KOPT-K1 (cell line): ENCODE results near the gene ATP6V0D1.

Source experiments
- H3K27ac ChIP-seq: fragments of 200-600 bp; sonication (generic); 2 replicates; pipeline ENCODE4 v1.5.1; 2016; ENCODE audit warnings: antibody characterized with exemption, mild to moderate bottlenecking, low read depth, low read length; ENCODE audit not compliant: poor library complexity, severe bottlenecking
- H3K36me3 ChIP-seq: fragments of 200-600 bp; sonication (generic); 2 replicates; pipeline ENCODE4 v1.5.1; 2017; ENCODE audit warnings: antibody characterized with exemption, mild to moderate bottlenecking, low read length, moderate library complexity; ENCODE audit not compliant: insufficient read depth
- H3K9me3 ChIP-seq: fragments of 200-600 bp; sonication (generic); 2 replicates; pipeline ENCODE4 v1.5.1; 2017; ENCODE audit warnings: antibody characterized with exemption, low read length, mild to moderate bottlenecking; ENCODE audit not compliant: insufficient read depth, poor library complexity, severe bottlenecking

ATP6V0D1 gene

GRCh38 chr16:67460168-67460567, 20.8 kb downstream of the ATP6V0D1 start:
- H3K36me3 ChIP-seq, result no peaks in the 10 kb centered on the region
- no peak overlapping the region for H3K27ac ChIP-seq

GRCh38 chr16:67459861-67460150, 21.2 kb downstream of the ATP6V0D1 start:
- H3K36me3 ChIP-seq, result no peaks in the 10 kb centered on the region
- no peaks in the 10 kb centered on the region for H3K9me3 ChIP-seq
- no peak overlapping the region for H3K27ac ChIP-seq

More at GRCh38 chr16:67460168-67460567, 20.8 kb downstream of the ATP6V0D1 start:
- H3K9me3 ChIP-seq, result no peaks in the 10 kb centered on the region

GRCh38 chr16:67459066-67459860, 21.7 kb downstream of the ATP6V0D1 start:
- no peaks in the 10 kb centered on the region for H3K9me3 ChIP-seq
- H3K36me3 ChIP-seq, result no peaks in the 10 kb centered on the region
- no peak overlapping the region for H3K27ac ChIP-seq

- H3K36me3 ChIP-seq, result peaks cover 2% of the 10 kb centered on the region; the same call in 1 of the 2 replicates
- no peaks in the 10 kb centered on the region for H3K9me3 ChIP-seq
- no peak overlapping the region for H3K27ac ChIP-seq
Observed at GRCh38 chr16:67458121-67458641, 22.8 kb downstream of the ATP6V0D1 start.

- H3K9me3 ChIP-seq, result no peaks in the 10 kb centered on the region
- peaks cover 8% of the 10 kb centered on the region; the same call in 1 of the 2 replicates for H3K36me3 ChIP-seq
- no peak overlapping the region for H3K27ac ChIP-seq
Observed at GRCh38 chr16:67457611-67458010, 23.3 kb downstream of the ATP6V0D1 start.

- no peaks in the 10 kb centered on the region for H3K9me3 ChIP-seq
- peaks cover 11% of the 10 kb centered on the region; the same call in 1 of the 2 replicates for H3K36me3 ChIP-seq
- H3K27ac ChIP-seq, result no peak overlapping the region
Observed at GRCh38 chr16:67456391-67457081, 24.4 kb downstream of the ATP6V0D1 start.

GRCh38 chr16:67454852-67455251, 26.1 kb downstream of the ATP6V0D1 start:
- Histone ChIP-seq H3K27ac (no peak overlapping the region), H3K36me3 (peaks cover 19% of the 10 kb centered on the region; the same call in 1 of the 2 replicates), H3K9me3 (no peaks in the 10 kb centered on the region)

GRCh38 chr16:67454104-67454503, 26.9 kb downstream of the ATP6V0D1 start:
- Histone ChIP-seq H3K36me3 (peaks cover 25% of the 10 kb centered on the region; the same call in 1 of the 2 replicates), H3K9me3 (no peaks in the 10 kb centered on the region), H3K27ac (no peak overlapping the region)

- Histone ChIP-seq H3K27ac (no peak overlapping the region), H3K9me3 (no peaks in the 10 kb centered on the region), H3K36me3 (peaks cover 27% of the 10 kb centered on the region; the same call in 1 of the 2 replicates)
Observed at GRCh38 chr16:67451704-67452435, 29.1 kb downstream of the ATP6V0D1 start.

GRCh38 chr16:67451061-67451703, 29.8 kb downstream of the ATP6V0D1 start:
- Histone ChIP-seq H3K36me3 (peaks cover 27% of the 10 kb centered on the region; the same call in 1 of the 2 replicates), H3K27ac (no peak overlapping the region), H3K9me3 (no peaks in the 10 kb centered on the region)

- Histone ChIP-seq H3K27ac (no peak overlapping the region), H3K36me3 (peaks cover 28% of the 10 kb centered on the region; the same call in 1 of the 2 replicates), H3K9me3 (no peaks in the 10 kb centered on the region)
Observed at GRCh38 chr16:67449739-67450138, 31.2 kb downstream of the ATP6V0D1 start.

GRCh38 chr16:67449336-67449735, 31.6 kb downstream of the ATP6V0D1 start:
- no peak overlapping the region for H3K27ac ChIP-seq
- no peaks in the 10 kb centered on the region for H3K9me3 ChIP-seq
- H3K36me3 ChIP-seq, result peaks cover 31% of the 10 kb centered on the region; the same call in 1 of the 2 replicates

GRCh38 chr16:67448580-67448979, 32.4 kb downstream of the ATP6V0D1 start:
- no peak overlapping the region for H3K27ac ChIP-seq
- H3K36me3 ChIP-seq, result peaks cover 31% of the 10 kb centered on the region; the same call in 1 of the 2 replicates
- no peaks in the 10 kb centered on the region for H3K9me3 ChIP-seq

- Histone ChIP-seq H3K9me3 (no peaks in the 10 kb centered on the region), H3K27ac (no peak overlapping the region), H3K36me3 (peaks cover 27% of the 10 kb centered on the region; the same call in 1 of the 2 replicates)
Observed at GRCh38 chr16:67447508-67448076, 33.4 kb downstream of the ATP6V0D1 start.
